ENCODE data around the gene CDH4.

DNA sequence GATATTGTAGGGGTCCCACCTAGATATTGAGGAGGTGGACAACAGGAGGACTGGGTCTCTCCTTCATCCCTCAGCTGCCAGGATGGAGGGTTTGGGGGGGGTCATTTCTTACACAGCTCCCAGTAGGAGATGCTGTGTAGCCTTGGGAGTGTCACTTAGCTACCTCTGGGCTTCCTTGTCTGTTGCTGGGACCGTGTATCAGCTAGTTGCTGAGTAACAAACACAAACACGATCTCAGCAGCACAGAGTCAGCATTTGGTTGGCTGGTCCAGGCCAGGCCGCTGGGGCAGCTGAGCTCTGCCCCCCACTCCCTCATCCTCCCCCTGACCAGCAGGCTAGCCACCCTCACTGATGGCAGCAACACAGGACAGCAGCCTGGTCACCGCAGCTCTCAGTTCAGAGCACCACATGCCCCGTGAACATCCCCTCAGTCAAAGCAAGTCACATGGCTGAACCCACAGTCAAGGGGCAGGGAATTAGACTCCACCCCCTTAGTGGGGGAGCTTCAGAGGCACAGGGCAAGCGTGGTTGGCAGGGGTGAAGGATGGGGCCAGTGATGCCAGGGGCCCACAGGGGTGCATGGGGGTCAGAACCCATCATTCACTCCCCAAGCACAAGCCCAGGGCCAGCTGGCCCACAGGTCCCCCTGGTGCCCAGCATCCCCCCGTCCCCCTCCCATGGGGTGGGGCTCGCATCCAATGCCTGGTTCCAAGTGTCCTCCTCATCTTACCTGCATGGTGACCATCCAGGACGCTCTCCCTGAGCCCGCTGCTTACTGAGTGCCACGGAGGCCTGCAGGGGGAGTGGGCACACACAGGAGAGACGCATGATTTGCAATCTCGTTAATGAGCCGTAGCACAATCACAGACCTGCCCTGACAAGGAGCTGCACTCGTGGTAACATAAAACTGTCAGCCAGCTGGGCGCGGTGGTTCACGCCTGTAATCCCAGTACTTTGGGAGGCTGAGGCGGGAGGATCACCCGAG lies 701.3 kb downstream of the CDH4 start:
- no peak for TF ChIP-seq CHD1 (IDR thresholded peaks at IDR 0.05; ENCODE audit: low read length)
- no peak for TF ChIP-seq FOS (IDR thresholded peaks at IDR 0.05; ENCODE audit: extremely low read depth, insufficient read length)
- TF ChIP-seq RAD21 (CRISPR knock-in tag; conservative IDR thresholded peaks at IDR 0.05 in 1 of 2, IDR thresholded peaks at IDR 0.05 in 1 of 2), result no peak
- TF ChIP-seq, protein P1, sequence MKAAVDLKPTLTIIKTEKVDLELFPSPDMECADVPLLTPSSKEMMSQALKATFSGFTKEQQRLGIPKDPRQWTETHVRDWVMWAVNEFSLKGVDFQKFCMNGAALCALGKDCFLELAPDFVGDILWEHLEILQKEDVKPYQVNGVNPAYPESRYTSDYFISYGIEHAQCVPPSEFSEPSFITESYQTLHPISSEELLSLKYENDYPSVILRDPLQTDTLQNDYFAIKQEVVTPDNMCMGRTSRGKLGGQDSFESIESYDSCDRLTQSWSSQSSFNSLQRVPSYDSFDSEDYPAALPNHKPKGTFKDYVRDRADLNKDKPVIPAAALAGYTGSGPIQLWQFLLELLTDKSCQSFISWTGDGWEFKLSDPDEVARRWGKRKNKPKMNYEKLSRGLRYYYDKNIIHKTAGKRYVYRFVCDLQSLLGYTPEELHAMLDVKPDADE (conservative IDR thresholded peaks at IDR 0.05; ENCODE audit: control insufficient read depth, low read depth, low read length), result no peak
- TF ChIP-seq HDGF (IDR thresholded peaks at IDR 0.05), result no peak
- TF ChIP-seq, protein P2, sequence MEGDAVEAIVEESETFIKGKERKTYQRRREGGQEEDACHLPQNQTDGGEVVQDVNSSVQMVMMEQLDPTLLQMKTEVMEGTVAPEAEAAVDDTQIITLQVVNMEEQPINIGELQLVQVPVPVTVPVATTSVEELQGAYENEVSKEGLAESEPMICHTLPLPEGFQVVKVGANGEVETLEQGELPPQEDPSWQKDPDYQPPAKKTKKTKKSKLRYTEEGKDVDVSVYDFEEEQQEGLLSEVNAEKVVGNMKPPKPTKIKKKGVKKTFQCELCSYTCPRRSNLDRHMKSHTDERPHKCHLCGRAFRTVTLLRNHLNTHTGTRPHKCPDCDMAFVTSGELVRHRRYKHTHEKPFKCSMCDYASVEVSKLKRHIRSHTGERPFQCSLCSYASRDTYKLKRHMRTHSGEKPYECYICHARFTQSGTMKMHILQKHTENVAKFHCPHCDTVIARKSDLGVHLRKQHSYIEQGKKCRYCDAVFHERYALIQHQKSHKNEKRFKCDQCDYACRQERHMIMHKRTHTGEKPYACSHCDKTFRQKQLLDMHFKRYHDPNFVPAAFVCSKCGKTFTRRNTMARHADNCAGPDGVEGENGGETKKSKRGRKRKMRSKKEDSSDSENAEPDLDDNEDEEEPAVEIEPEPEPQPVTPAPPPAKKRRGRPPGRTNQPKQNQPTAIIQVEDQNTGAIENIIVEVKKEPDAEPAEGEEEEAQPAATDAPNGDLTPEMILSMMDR (IDR thresholded peaks at IDR 0.05 in 2 of 3, conservative IDR thresholded peaks at IDR 0.05 in 1 of 3; ENCODE audit: insufficient read depth in 2 of 3, low read depth in 1 of 3, low read length in 3 of 3), result no peak
- TF ChIP-seq CREB1 (IDR thresholded peaks at IDR 0.05), result no peak
- TF ChIP-seq CREB1 (CRISPR knock-in tag; IDR thresholded peaks at IDR 0.05), result no peak
- TF ChIP-seq, protein P3, sequence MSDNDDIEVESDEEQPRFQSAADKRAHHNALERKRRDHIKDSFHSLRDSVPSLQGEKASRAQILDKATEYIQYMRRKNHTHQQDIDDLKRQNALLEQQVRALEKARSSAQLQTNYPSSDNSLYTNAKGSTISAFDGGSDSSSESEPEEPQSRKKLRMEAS (CRISPR knock-in tag; IDR thresholded peaks at IDR 0.05), result no peak
- no peak for TF ChIP-seq ZNF253 (CRISPR knock-in tag; conservative IDR thresholded peaks at IDR 0.05)
- no peak for TF ChIP-seq SP2 (IDR thresholded peaks at IDR 0.05; ENCODE audit: extremely low read depth, low read depth, low read length, poor library complexity, severe bottlenecking)
- no peak for TF ChIP-seq CEBPB (tag; IDR thresholded peaks at IDR 0.05)
- TF ChIP-seq TARDBP (IDR thresholded peaks at IDR 0.05), result no peak
- no peak for TF ChIP-seq GABPA (tag; conservative IDR thresholded peaks at IDR 0.05; ENCODE audit: low read depth)
